ENCODE results near the gene TSSK2. TPM values are rescaled to one million over a fixed set of nuclear protein-coding genes. Genes with fewer than 3 reads are reported as not detected.
"Not testable (repeated sequence)": the region's sequence is repeated elsewhere in the genome, so short reads cannot be mapped to it uniquely, and the experiment has no call there.

TSSK2 gene
- total RNA-seq, 2 donors from 2014 or later = 0.20 to 0.29 TPM

- H3K4me3 Mint-ChIP-seq = peak overlapping the region; percentile 36
- peaks cover 25% of the 10 kb centered on the region for H3K27me3 Mint-ChIP-seq
- peaks cover 11% of the 10 kb centered on the region for H3K36me3 Mint-ChIP-seq (ENCODE audit: low read depth)
- ATAC-seq = no peak
- peak overlapping the region; percentile 70 for H3K27ac Mint-ChIP-seq
- H3K4me1 Mint-ChIP-seq = peaks cover 22% of the 10 kb centered on the region
- no peak for DNase-seq
- no peaks in the 10 kb centered on the region for H3K9me3 ChIP-seq (ENCODE audit: control insufficient read depth, low read length, poor library complexity, severe bottlenecking)
Measured at GRCh38 chr22:19146215-19146968, 15.3 kb downstream of the TSSK2 start.

DNA sequence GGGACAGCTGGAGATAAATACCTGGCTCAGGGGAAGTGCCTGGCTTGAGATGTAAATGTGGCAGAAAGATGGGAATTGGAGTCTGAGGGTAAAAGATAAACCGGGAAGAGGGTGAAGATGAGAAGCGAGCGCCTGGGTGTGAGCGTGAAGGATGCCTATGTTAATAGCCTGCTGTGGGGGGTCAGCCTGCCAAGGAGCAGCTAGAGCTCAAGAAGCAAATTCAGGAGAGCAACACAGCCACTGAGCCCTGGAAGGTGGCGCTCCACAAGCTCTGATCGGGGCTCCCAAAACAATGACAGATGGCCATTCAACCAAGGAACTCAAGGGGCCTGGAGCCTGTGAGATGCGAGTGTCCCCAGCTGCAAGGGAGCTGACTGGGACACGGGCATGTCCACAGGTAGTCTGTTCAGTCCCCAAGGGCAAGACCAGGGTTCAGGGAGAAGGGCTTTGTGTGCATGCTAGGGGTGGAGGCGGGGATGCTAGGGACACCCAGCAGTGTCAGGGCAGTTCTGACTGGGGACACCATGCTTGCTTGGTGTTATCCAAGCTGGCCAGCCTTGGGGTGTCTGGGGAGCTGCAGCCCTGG, 16.2 kb downstream of the TSSK2 start:
- peaks cover 32% of the 10 kb centered on the region for H3K27me3 Mint-ChIP-seq
- peaks cover 14% of the 10 kb centered on the region for H3K36me3 Mint-ChIP-seq (ENCODE audit: low read depth)
- ATAC-seq (no peak), DNase-seq (no peak)
- H3K9me3 ChIP-seq (ENCODE audit: control insufficient read depth, low read length, poor library complexity, severe bottlenecking) = no peaks in the 10 kb centered on the region
- H3K4me1 Mint-ChIP-seq = peaks cover 22% of the 10 kb centered on the region
- H3K4me3 Mint-ChIP-seq = no peak overlapping the region
- H3K27ac Mint-ChIP-seq = peak overlapping the region; percentile 70

- Mint-ChIP-seq H3K4me3 (peak overlapping the region; percentile 75), H3K4me1 (peaks cover 20% of the 10 kb centered on the region), H3K36me3 (ENCODE audit: low read depth) (peaks cover 14% of the 10 kb centered on the region), H3K27ac (no peak overlapping the region), H3K27me3 (peaks cover 41% of the 10 kb centered on the region)
- no peak for ATAC-seq
- no peak for DNase-seq
- no peaks in the 10 kb centered on the region for H3K9me3 ChIP-seq (ENCODE audit: control insufficient read depth, low read length, poor library complexity, severe bottlenecking)
Measured at GRCh38 chr22:19148417-19149046, 17.4 kb downstream of the TSSK2 start.

- ATAC-seq = peak; percentile 27
- H3K4me1 Mint-ChIP-seq = peaks cover 15% of the 10 kb centered on the region
- DNase-seq = peak in 1 of 3 donors; percentile 18
- peak overlapping the region; percentile 75 for H3K4me3 Mint-ChIP-seq
- no peak overlapping the region for H3K27ac Mint-ChIP-seq
- no peaks in the 10 kb centered on the region for H3K9me3 ChIP-seq (ENCODE audit: control insufficient read depth, low read length, poor library complexity, severe bottlenecking)
- peaks cover 45% of the 10 kb centered on the region for H3K27me3 Mint-ChIP-seq
- H3K36me3 Mint-ChIP-seq (ENCODE audit: low read depth) = peaks cover 11% of the 10 kb centered on the region
Measured at GRCh38 chr22:19149047-19149883, 18.2 kb downstream of the TSSK2 start.

- DNase-seq (no peak), ATAC-seq (peak; percentile 8)
- Mint-ChIP-seq H3K4me3 (peak within 1 kb of the TSS; percentile 90), H3K27ac (no peak within 1 kb of the TSS), H3K36me3 (ENCODE audit: low read depth) (peaks cover 7% of the 10 kb centered on the region), H3K4me1 (peaks cover 9% of the 10 kb centered on the region), H3K27me3 (peaks cover 49% of the 10 kb centered on the region)
- no peaks in the 10 kb centered on the region for H3K9me3 ChIP-seq (ENCODE audit: control insufficient read depth, low read length, poor library complexity, severe bottlenecking)
Measured at GRCh38 chr22:19149991-19150390, 18.9 kb downstream of the TSSK2 start, which contains the start of gene GSC2. GSC2 (minus strand) TSS chr22:19150292; CDS start chr22:19150283, 9 bp downstream.

- DNase-seq (no peak), ATAC-seq (no peak)
- H3K36me3 Mint-ChIP-seq (ENCODE audit: low read depth) = peaks cover 7% of the 10 kb centered on the region
- peaks cover 51% of the 10 kb centered on the region for H3K27me3 Mint-ChIP-seq
- H3K27ac Mint-ChIP-seq = no peak overlapping the region
- H3K4me1 Mint-ChIP-seq = peaks cover 9% of the 10 kb centered on the region
- H3K4me3 Mint-ChIP-seq = peak overlapping the region; percentile 90
- H3K9me3 ChIP-seq (ENCODE audit: control insufficient read depth, low read length, poor library complexity, severe bottlenecking) = no peaks in the 10 kb centered on the region
Measured at GRCh38 chr22:19150482-19151328, 19.6 kb downstream of the TSSK2 start.

- Mint-ChIP-seq H3K27ac (no peak overlapping the region), H3K36me3 (ENCODE audit: low read depth) (peaks cover 7% of the 10 kb centered on the region), H3K27me3 (peaks cover 53% of the 10 kb centered on the region), H3K4me3 (peak overlapping the region; percentile 90), H3K4me1 (peaks cover 9% of the 10 kb centered on the region)
- H3K9me3 ChIP-seq (ENCODE audit: control insufficient read depth, low read length, poor library complexity, severe bottlenecking) = no peaks in the 10 kb centered on the region
- DNase-seq = no peak
- ATAC-seq = no peak
Measured at GRCh38 chr22:19151329-19152191, 20.5 kb downstream of the TSSK2 start.

GRCh38 chr22:19152942-19153883, 22.1 kb downstream of the TSSK2 start:
- H3K27me3 Mint-ChIP-seq = peaks cover 47% of the 10 kb centered on the region
- H3K4me3 Mint-ChIP-seq = peak overlapping the region; percentile 22
- H3K36me3 Mint-ChIP-seq (ENCODE audit: low read depth) = peaks cover 7% of the 10 kb centered on the region
- no peak for DNase-seq
- no peaks in the 10 kb centered on the region for H3K9me3 ChIP-seq (ENCODE audit: control insufficient read depth, low read length, poor library complexity, severe bottlenecking)
- no peak overlapping the region for H3K27ac Mint-ChIP-seq
- no peak for ATAC-seq
- H3K4me1 Mint-ChIP-seq = peaks cover 7% of the 10 kb centered on the region

GRCh38 chr22:19156109-19156508, 25.0 kb downstream of the TSSK2 start:
- H3K4me3 Mint-ChIP-seq; H3K9me3 ChIP-seq (ENCODE audit: control insufficient read depth, low read length, poor library complexity, severe bottlenecking); DNase-seq; H3K36me3 Mint-ChIP-seq (ENCODE audit: low read depth); H3K4me1 Mint-ChIP-seq; H3K27ac Mint-ChIP-seq; ATAC-seq: not testable (repeated sequence)
- H3K27me3 Mint-ChIP-seq = peaks cover 51% of the 10 kb centered on the region

DNA sequence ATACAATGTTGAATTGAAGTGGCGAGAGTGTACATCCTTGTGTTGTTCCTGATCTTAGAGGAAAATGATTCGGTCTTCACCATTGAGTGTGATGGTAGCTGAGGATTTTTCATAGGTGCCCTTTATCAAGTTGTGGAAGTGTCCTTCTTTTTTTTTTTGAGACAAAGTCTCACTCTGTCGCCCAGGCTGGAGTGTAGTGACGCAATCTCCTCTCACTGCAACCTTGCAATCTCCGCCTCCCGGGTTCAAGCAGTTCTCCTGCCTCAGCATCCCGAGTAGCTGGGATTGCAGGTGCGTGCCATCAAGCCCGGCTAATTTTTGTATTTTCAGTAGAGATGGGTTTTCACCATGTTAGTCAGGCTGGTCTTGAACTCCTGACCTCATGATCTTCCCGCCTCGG, 27.5 kb downstream of the TSSK2 start:
- H3K4me3 Mint-ChIP-seq; H3K4me1 Mint-ChIP-seq; DNase-seq; H3K36me3 Mint-ChIP-seq (ENCODE audit: low read depth); H3K9me3 ChIP-seq (ENCODE audit: control insufficient read depth, low read length, poor library complexity, severe bottlenecking); H3K27ac Mint-ChIP-seq; ATAC-seq: not testable (repeated sequence)
- peaks cover 34% of the 10 kb centered on the region for H3K27me3 Mint-ChIP-seq

DNA sequence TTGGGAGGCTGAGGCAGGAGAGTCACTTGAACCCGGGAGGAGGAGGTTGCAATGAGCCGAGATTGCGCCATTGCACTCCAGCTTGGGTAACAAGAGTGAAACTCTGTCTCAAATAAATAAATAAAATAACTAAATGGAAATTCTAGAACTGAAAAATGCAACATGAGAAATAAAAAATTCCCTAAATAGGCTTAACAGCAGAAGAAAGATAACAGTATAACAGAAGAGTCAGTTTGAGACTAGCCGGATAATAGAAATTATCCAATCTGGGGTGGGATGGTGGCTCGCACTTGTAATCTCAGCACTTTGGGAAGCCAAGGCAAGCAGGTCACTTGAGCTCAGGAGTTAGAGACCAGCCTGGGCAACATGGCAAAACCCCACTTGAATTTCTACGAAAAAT, 33.3 kb downstream of the TSSK2 start:
- DNase-seq (no peak), ATAC-seq (no peak)
- Mint-ChIP-seq H3K27ac (no peak overlapping the region), H3K27me3 (peaks cover 51% of the 10 kb centered on the region), H3K4me3 (no peak overlapping the region), H3K4me1 (peaks cover 6% of the 10 kb centered on the region), H3K36me3 (ENCODE audit: low read depth) (peaks cover 8% of the 10 kb centered on the region)
- H3K9me3 ChIP-seq (ENCODE audit: control insufficient read depth, low read length, poor library complexity, severe bottlenecking) = no peaks in the 10 kb centered on the region

Measured in T-helper 17 cell (primary cell).